Fibroblast of peridontal ligament (primary cell): ENCODE results near the gene CHCHD4.
A peak's percentile ranks its signal among the peaks of the same experiment; 100 is the strongest.
"Not testable (repeated sequence)": the region's sequence is repeated elsewhere in the genome, so short reads cannot be mapped to it uniquely, and the experiment has no call there.

ENCODE experiments used
- DNase-seq: peaks from one replicate; pipeline ENCODE4 v3.0.0-alpha.2; 2010; ENCODE audit errors: extremely low read depth

The CHCHD4 gene

DNA sequence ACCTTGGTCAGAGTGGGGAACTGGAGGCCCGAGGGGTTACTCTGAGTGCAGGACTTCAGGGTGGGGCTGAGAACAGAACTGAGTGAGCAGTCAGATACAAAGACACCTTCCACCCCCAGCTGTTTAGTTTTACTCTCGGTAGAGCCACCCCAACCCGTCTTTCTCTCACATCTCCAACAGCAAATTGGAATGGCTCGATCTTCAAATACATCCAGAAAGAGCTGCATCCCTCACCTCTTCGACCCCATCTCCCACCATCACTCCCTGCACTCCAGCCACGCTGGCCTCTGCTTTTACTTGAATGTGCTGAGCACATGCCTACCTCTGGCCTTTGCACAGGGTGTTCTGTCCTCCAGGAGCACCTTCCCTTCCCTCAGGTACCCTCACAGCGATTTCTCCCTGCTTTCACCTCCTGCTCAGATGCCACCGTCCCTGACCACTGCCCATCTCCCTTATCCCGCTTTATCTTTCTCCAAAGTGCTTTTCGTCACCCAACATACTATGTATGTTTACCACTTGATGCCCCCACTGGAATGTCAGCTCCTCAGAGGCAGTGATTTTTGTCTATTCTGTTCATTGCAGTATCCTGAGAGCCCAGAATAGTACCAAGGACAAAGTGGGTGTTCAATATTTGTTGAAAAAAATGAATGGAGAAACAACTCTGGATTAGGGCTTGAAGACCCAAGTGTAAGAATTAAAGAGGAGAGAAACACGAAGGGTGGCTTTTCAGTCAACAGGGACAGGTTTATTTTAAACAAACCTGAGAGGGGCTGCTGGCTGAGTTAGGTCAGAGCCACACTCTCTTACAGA lies 4.4 kb downstream of the CHCHD4 start:
- no peak for DNase-seq

- no peak for DNase-seq
Measured at GRCh38 chr3:14119651-14120050, 5.0 kb downstream of the CHCHD4 start.

GRCh38 chr3:14118400-14119381 lies 6.0 kb downstream of the CHCHD4 start:
- DNase-seq: peak; percentile 30

- DNase-seq: no peak
Measured at GRCh38 chr3:14117468-14118399, 6.9 kb downstream of the CHCHD4 start.

- DNase-seq: no peak
Measured at GRCh38 chr3:14113965-14114635, 10.6 kb downstream of the CHCHD4 start.

- no peak for DNase-seq
Measured at GRCh38 chr3:14110699-14111098, 14.0 kb downstream of the CHCHD4 start.

- DNase-seq: not testable (repeated sequence)
Measured at GRCh38 chr3:14109821-14110220, 14.8 kb downstream of the CHCHD4 start.

GRCh38 chr3:14097616-14098391 lies 26.9 kb downstream of the CHCHD4 start:
- DNase-seq: no peak

DNA sequence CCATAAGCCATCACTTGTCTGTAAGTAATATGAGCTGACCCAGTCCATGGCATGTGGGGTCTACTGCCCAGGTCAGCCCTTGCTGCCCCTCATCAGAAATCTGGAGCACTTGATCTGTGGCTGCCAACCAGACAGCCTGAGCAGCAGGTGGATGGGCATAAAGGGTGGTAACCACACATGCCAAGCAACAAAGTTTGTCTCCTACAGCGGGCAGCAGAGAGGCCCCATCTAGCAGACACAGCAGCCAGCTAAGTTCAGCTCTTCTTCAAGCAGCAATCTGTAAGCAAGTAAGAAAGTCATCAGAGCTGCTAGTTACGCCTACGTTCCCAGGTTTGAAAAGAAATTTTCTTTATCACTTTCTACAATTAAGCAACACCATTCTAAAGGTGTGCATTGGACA lies 27.9 kb downstream of the CHCHD4 start:
- DNase-seq: no peak

- DNase-seq: no peak
Measured at GRCh38 chr3:14093831-14094230, 30.8 kb downstream of the CHCHD4 start.

DNA sequence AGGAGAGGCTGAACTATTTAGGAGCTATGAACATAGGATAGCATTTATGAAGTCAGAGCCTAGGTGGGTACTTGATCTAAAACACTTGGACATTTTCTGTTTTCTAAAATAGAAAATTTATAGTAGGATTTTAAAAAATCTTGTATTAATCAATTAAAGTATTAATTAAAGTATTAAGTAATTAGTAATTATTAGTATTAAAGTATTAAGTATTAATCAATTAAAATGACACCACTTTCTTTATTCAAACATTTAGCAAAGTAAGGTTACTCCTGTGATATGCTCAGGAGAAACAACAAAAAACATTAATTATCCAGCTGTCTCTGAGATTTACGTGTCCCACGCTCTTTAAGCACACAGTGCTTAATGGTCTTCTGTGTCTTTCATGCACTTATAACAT lies 32.2 kb downstream of the CHCHD4 start:
- DNase-seq: no peak

GRCh38 chr3:14091959-14092358 lies 32.7 kb downstream of the CHCHD4 start:
- DNase-seq: not testable (repeated sequence)

DNA sequence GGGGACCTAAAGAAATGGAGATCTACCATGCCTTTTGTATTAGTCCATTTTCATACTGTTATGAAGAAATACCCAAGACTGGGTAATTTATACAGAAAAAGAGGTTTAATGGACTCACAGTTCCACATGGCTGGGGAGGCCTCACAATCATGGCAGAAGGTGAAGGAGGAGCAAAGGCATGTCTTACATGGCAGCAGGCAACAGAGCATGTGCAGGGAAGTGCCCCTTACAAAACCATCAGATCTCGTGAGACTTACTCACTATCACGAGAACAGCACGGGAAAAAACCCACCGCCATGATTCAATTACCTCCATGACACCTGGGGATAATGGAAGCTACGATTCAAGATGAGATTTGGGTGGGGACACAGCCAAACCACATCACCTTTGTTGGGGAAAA lies 37.2 kb downstream of the CHCHD4 start:
- DNase-seq: not testable (repeated sequence)

- no peak for DNase-seq
Measured at GRCh38 chr3:14082108-14082657, 42.5 kb downstream of the CHCHD4 start.

DNA sequence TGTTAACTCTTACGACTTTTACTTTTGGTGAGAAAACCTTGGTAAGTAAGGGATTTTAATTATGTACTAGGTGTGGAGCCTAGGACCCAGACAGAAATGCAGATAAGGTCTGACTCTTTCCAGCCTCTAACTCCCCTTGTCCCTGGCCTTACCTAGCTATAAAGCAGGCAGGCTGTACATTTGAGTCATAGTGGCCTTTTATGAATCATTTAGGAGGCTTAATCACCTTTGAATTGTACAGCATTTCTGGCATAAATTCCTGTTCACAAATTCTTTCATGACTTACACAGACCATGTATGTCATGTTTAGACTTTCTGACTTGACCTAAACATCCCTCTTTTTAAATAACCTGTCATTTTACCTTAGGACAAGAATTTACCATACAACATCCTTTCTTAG lies 47.4 kb downstream of the CHCHD4 start:
- DNase-seq: no peak

- not testable (repeated sequence) for DNase-seq
Measured at GRCh38 chr3:14075233-14075632, 49.4 kb downstream of the CHCHD4 start.

GRCh38 chr3:14064910-14065309 lies 59.8 kb downstream of the CHCHD4 start:
- no peak for DNase-seq

GRCh38 chr3:14063152-14063551 lies 61.5 kb downstream of the CHCHD4 start:
- no peak for DNase-seq
